OCI-LY7 (cell line): Measurements from ENCODE around the gene PSMB5.

Source experiments
- CTCF ChIP-seq: fragments of 200-600 bp; sonication (generic); conservative IDR thresholded peaks from 2 replicates; pipeline ENCODE4 v1.5.1; 2014; ENCODE audit warnings: mild to moderate bottlenecking, antibody characterized with exemption, low read length, moderate library complexity, mixed read lengths
- EZH2phosphoT487 ChIP-seq: fragments of 200-600 bp; sonication (generic); IDR thresholded peaks from 2 replicates; pipeline ENCODE4 v1.6.1; 2018; ENCODE audit warnings: low read depth, borderline replicate concordance, mild to moderate bottlenecking, mixed run types, antibody characterized with exemption, low read length, moderate library complexity, mixed read lengths

- TF ChIP-seq CTCF, result no peak
- TF ChIP-seq EZH2phosphoT487, result no peak
These were observed 54.0 kb downstream of the PSMB5 start for GRCh38 chr14:22980672-22981089.
